HFF-Myc (cell line): Measurements from ENCODE around the gene GALNT15.

Source experiments
- DNase-seq: peaks from one replicate; pipeline ENCODE4 v3.0.0-alpha.2; 2011; ENCODE audit warnings: low read depth; ENCODE audit errors: extremely low read depth
- H3K4me3 ChIP-seq: replicated peaks from 2 replicates; pipeline ENCODE4 v1.5.1; 2011; ENCODE audit warnings: low read depth, mild to moderate bottlenecking, control low read depth, low read length
- TF ChIP-seq, protein P1 (sequence below): IDR thresholded peaks from 2 replicates; pipeline ENCODE4 v1.5.1; 2012; ENCODE audit warnings: mild to moderate bottlenecking, low read depth, low read length, control low read depth; ENCODE audit errors: missing control alignments

Gene GALNT15

GRCh38 chr3:16179261-16179660, 4.8 kb downstream of the GALNT15 start:
- TF ChIP-seq, protein P1, sequence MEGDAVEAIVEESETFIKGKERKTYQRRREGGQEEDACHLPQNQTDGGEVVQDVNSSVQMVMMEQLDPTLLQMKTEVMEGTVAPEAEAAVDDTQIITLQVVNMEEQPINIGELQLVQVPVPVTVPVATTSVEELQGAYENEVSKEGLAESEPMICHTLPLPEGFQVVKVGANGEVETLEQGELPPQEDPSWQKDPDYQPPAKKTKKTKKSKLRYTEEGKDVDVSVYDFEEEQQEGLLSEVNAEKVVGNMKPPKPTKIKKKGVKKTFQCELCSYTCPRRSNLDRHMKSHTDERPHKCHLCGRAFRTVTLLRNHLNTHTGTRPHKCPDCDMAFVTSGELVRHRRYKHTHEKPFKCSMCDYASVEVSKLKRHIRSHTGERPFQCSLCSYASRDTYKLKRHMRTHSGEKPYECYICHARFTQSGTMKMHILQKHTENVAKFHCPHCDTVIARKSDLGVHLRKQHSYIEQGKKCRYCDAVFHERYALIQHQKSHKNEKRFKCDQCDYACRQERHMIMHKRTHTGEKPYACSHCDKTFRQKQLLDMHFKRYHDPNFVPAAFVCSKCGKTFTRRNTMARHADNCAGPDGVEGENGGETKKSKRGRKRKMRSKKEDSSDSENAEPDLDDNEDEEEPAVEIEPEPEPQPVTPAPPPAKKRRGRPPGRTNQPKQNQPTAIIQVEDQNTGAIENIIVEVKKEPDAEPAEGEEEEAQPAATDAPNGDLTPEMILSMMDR, result no peak
- no peak overlapping the region for H3K4me3 ChIP-seq
- DNase-seq, result no peak

- DNase-seq, result no peak
- TF ChIP-seq, protein P1, result no peak
- no peak overlapping the region for H3K4me3 ChIP-seq
Observed at GRCh38 chr3:16179771-16180736, 5.6 kb downstream of the GALNT15 start.

GRCh38 chr3:16180737-16181134, 6.3 kb downstream of the GALNT15 start:
- no peak for DNase-seq
- no peak overlapping the region for H3K4me3 ChIP-seq
- TF ChIP-seq, protein P1, result no peak

DNA sequence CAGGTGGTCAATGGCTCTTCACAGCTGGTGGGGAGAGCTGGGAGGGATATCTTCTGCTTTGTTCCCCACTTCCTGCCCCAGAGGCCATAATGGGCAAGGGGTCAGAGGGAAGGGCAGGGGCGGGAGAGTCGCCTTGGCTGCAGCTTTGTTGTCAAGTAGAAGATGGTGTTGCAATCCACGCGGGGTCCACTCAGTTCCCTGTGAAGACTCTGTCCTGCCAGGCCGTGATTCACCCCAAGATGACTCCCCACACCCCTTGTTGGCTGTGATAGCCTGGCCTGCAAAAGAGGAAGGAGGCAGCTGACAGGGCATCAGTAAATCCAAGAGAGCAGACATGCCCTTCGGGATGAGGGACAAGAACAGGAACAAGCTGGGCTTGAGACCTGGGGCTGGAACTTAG, 6.9 kb downstream of the GALNT15 start:
- TF ChIP-seq, protein P1, result no peak
- no peak overlapping the region for H3K4me3 ChIP-seq
- no peak for DNase-seq

DNA sequence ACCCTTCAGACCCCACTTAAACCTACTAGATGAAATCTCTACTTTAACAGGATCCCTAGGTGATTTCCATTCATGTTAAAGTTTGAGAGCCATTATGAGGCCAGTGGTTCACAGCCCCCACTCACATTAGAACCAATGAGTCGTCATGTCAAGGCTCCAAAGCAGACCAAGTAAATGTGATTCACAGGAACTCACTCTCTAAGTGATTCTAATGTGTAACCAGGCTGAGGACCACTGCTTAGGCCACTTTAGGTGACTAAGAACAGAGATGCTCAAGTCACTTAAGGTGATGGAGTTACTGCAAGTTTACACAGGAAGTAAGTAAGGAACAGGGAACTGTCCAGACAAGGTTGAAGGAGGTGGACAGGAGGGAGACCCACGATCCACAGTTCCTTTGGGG, 7.7 kb downstream of the GALNT15 start:
- H3K4me3 ChIP-seq, result no peak overlapping the region
- TF ChIP-seq, protein P1, result no peak
- DNase-seq, result no peak

- DNase-seq, result no peak
- H3K4me3 ChIP-seq, result no peak overlapping the region
- TF ChIP-seq, protein P1, result no peak
Observed at GRCh38 chr3:16182612-16183011, 8.1 kb downstream of the GALNT15 start.
